Activated CD4-positive, CD25-positive, alpha-beta regulatory T cell (primary cell): ENCODE results near the gene CENPT.
"Not testable (repeated sequence)": the region's sequence is repeated elsewhere in the genome, so short reads cannot be mapped to it uniquely, and the experiment has no call there.

Experiments
- DNase-seq, 4 experiments: peaks; one replicate each; lab custom pipeline; 2025; lab: John Stamatoyannopoulos, UW

The CENPT gene

DNA sequence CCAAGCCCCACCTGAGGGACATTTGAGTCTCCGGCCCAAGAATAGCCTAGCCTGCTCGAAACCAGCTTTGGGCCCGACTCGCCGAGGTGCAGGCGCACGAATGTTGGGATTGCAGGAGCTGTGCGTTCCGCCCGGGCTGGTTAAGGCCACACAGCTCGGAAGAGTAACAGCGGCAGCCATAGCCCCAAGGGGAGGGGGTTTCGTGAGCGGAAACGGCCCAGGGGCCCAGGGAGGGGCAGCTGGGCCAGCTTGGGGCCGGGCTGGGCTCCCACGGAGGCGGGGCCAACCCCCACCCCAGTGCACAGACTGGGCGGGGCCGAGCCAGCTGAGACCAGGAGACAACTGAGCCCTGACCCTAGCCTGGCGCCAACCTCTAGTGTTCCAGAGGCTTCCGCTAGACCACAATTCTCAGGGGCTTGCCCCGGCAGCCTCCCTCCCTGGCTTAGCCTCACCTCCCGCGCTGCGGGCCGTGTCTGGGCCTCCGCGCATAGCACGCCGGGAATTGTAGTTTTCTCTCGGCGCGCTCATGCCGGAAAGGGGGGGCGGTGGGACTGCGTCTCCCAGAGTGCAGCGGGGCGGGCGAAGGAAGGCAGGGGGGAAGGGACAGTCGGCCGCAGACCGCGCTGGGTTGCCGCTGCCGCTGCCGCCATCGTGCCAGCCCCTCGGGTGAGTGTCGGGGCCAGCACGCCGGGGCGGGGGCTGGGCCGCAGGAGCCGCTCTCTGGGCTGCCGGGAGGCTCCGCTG, 1.0 kb downstream of the CENPT start, which contains the start of gene NUTF2:
NUTF2 (plus strand) TSS at position 614 of the 744 bp plus-strand sequence. CDS start 18,198 bp downstream, outside the sequence.
- peak; percentile 87 to 92 (median 89) for DNase-seq

DNA sequence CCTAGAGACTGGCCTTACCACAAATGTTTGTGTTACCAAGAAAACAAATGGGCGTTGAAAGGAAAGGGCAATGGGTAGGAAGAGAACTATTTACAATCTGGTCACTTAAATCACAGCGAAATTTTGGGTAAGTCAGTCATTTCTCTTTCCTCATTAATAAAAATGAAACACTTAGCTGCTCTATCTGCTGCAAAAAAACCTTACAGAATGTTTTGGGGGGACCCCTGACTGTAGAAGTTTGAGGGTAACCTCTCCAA, 1.5 kb downstream of the CENPT start:
- DNase-seq = no peak

DNA sequence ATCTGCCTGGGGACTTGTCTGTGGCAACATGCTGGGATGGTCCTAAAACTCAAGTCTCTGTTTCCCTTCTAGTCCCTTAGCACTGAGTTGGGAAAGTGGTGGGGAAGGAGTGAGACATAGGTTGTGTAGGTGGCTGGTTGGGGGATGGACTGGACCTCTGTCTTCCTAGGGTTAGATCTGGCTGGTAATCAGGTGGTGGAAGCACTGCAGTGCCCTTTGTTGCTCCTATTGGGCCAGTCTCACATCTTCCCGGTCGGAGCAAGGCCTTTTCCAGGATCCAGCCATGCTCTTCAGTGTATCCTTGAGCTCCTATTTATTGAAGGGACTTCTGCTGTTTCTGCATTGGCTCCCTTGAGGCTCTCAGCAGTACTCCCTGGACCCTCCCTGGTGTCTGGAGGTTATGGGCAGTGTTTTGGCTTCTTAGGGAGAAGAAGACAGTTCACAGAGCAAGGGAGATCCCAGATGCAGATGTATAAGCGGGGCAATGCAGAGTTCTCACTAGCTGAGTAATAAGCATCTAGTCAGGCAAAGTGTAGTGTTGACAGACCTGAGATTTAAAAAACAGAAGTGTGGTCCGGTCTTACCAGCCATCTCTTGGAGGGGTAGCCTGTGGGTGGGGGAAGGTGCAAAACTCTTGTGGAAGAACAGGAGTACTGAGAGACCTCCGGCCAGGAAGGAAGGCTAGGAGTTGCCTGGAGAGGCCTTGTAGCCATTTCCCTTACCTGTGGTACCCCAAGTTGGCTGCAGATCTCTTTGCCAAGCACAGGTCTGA, 2.0 kb downstream of the CENPT start:
- DNase-seq = no peak

DNA sequence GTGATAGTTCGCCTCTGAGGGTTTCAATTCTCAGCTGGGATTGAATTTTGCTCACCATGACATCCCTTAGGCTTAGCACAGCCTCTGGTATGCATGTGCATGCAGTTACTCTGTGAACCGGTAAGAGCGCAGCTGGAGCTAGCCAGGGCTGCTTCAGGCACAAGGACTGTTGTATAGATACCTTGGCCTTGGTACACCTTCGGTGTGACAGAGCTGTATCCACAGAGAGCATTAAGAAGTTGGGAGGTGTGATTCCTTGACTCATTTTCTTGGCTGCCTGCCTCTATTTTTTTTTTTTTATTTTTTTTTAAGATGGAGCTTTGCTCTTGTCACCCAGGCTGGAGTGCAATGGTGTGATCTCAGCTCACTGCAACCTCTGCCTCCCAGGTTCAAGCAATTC, 3.0 kb downstream of the CENPT start:
- DNase-seq = no peak

- DNase-seq = no peak
These were observed 4.1 kb downstream of the CENPT start for GRCh38 chr16:67843343-67843765.

- DNase-seq = peak; percentile 7 to 64 (median 50)
These were observed 4.8 kb downstream of the CENPT start for GRCh38 chr16:67842509-67843342.

DNA sequence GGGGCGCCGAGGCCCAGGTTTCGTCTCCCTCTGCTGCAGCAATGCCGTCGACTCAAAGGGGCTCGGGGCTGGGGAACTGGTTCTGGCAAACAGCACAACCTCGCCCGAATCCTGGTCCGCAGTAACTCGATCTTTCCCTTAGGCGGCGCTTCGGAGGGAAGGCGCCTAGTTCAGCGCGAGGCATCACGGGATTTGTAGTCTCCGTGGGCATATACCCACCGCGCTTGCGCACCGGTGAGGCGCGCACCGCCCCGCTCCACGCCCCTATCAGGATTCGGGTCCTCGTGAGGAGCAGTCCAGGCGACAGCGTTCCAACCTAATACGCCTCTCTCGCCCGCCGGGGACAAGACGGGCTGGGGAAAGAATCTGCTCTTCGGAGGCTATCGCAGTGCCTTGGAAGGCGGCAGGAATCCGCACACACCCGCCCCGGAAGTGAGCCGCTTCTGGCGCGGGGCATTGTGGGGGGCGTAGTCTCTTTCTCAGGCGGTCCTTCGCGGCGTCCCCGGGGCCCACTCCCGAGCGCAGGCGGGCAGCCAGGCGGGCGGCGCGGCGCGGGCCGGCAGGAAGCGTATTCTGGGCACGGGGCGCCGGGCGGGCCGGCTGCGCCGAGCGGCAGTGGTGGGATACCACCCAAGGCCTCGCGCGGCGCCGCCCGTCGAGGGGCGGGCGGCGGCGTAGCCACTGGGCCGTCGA, 5.5 kb downstream of the CENPT start, which contains the start of gene THAP11:
THAP11 (plus strand) TSS at position 505 of the 693 bp plus-strand sequence. CDS start 235 bp downstream, outside the sequence.
- peak; percentile 82 to 89 (median 87) for DNase-seq

- DNase-seq = no peak
These were observed 6.2 kb downstream of the CENPT start for GRCh38 chr16:67841198-67841815.

- DNase-seq = no peak
These were observed 9.7 kb downstream of the CENPT start for GRCh38 chr16:67837811-67838210.

- DNase-seq = not testable (repeated sequence)
These were observed 10.3 kb downstream of the CENPT start for GRCh38 chr16:67837190-67837589.

GRCh38 chr16:67834242-67834614, 13.3 kb downstream of the CENPT start:
- DNase-seq = no peak

DNA sequence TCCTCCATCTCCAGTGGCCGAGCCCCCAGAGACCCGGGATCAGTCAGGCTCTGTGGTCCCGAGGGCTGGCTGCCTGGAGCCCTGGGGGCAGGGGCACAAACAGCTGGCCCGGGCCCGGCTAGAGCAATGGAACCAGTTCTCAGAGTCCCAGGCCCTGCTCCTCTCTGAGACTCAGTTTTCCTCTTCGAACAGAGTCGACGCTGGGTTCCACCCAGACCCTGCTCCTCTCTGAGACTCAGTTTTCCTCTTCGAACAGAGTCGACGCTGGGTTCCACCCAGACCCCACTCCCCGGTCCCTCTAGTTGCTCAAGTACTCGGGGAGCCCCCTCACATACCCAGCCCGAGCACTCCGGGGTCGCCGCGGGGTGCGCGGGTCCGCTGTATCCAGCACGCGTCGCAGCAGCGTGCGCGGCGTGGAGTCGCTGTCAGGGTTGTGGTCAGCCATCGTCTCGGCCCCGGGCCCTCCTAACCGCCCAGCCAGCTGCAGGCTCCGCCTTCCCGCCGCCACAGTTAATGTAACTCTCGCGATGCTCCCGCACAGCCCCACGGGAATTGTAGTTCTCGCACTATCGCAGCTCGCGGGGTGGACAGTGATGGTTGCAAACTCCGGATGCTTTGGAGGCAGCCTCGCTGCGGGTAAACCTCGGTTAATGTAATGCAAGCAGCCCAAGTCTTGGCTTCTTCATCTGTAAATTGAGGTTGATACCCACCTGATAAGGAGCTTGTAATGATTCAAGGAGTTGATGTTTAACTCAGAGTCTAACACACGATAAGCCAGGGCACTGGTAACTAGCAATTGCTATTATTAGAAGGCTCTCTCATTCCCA, 13.9 kb downstream of the CENPT start:
- DNase-seq = peak; percentile 80 to 88 (median 82)

DNA sequence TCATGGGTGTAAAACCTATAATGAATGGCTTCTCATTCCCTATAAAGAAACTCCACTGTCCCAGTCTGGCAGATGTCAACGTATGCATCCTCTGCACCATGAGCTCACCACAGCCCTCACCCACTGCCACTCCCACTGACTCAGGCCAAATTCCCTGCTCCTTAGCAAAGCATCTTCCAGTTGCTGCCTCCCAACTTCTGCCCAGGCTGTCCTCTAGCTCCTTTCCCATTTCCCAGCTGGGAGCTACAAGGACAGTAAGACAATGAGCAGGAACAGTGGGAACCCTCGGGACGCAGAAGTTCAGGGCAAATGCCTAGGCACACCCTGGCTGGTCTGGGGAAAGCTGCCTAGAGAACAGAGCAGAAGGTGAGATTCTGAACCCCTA, 14.5 kb downstream of the CENPT start:
- no peak for DNase-seq

GRCh38 chr16:67828651-67829050, 18.8 kb downstream of the CENPT start:
- DNase-seq = no peak

DNA sequence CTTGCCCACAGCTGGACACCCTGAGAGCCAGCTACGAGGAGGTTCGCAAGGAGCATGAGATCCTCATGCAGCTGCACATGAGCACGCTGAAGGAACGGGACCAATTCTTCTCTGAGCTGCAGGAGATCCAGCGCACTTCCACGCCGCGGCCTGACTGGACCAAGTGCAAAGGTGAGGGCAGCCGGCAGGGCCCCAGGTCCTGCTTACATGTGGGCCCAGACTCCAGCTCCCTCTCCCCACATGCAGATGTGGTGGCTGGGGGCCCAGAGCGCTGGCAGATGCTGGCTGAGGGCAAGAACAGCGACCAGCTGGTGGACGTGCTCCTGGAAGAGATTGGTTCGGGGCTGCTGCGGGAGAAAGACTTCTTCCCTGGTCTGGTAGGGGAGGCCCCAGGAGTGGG, 21.6 kb downstream of the CENPT start:
- DNase-seq = no peak

- no peak for DNase-seq
These were observed 22.4 kb downstream of the CENPT start for GRCh38 chr16:67825119-67825518.

GRCh38 chr16:67822511-67822910, 25.0 kb downstream of the CENPT start:
- no peak for DNase-seq

GRCh38 chr16:67820608-67821259, 26.8 kb downstream of the CENPT start:
- DNase-seq = no peak

GRCh38 chr16:67814567-67814966, 32.9 kb downstream of the CENPT start:
- DNase-seq = no peak

- DNase-seq = no peak
These were observed 35.6 kb downstream of the CENPT start for GRCh38 chr16:67811899-67812298.
